Panc1 (cell line): ENCODE measurements around the gene SPACA6. TPM values are rescaled to one million over a fixed set of nuclear protein-coding genes. Genes with fewer than 3 reads are reported as not detected.

Experiments
- ATAC-seq: fragments of 200-7000 bp; cut with Tn5 transposase; 2 replicates; pipeline ENCODE4 v1.9.1; 2020; ENCODE audit warnings: mild to moderate bottlenecking, moderate library complexity
- BruUV-seq: library from RNA; stranded (reverse); fragments of 400-500 nt; replicated peaks from 2 replicates; lab custom pipeline; 2021; lab: Mats Ljungman, UMichigan
- CTCF ChIA-PET: fragments of 300-600 bp; sonication (Branson Sonifier 250); formaldehyde crosslinking; loops from one replicate; lab custom pipeline; 2022; ENCODE audit warnings: antibody characterized with exemption; lab: Charles Lee
- POLR2A ChIA-PET: fragments of 300-600 bp; sonication (Branson Sonifier 250); formaldehyde crosslinking; loops from one replicate; lab custom pipeline; 2022; ENCODE audit warnings: antibody characterized with exemption; lab: Charles Lee
- DNase-seq: peaks from one replicate; pipeline ENCODE4 v3.0.0-alpha.2; 2010; ENCODE audit warnings: low read depth, low spot score
- H3K27ac ChIP-seq: 2 replicates; pipeline ENCODE4 v1.5.1; 2011; ENCODE audit warnings: mild to moderate bottlenecking, low read length, inconsistent platforms
- H3K27me3 ChIP-seq: fragments of 200-500 bp; sonication (Bioruptor generic); 2 replicates; pipeline ENCODE4 v1.6.0; 2014; ENCODE audit warnings: low read length, inconsistent platforms; ENCODE audit not compliant: control insufficient read depth, insufficient read depth
- H3K36me3 ChIP-seq: fragments of 200-500 bp; sonication (Bioruptor generic); 2 replicates; pipeline ENCODE4 v1.5.1; 2014; ENCODE audit warnings: inconsistent platforms, mild to moderate bottlenecking, low read length, moderate library complexity; ENCODE audit not compliant: control insufficient read depth, insufficient read depth
- H3K4me1 ChIP-seq: 2 replicates; pipeline ENCODE4 v1.5.1; 2011; ENCODE audit warnings: inconsistent platforms, mild to moderate bottlenecking, low read length, moderate library complexity; ENCODE audit not compliant: control insufficient read depth, insufficient read depth
- H3K4me3 ChIP-seq, 2 experiments: 2 replicates each; pipeline ENCODE4 v1.5.1; 2011 to 2012; ENCODE audit warnings: low read depth in 2 of 2, low read length in 2 of 2, mild to moderate bottlenecking in 2 of 2, inconsistent platforms in 1 of 2, moderate library complexity in 1 of 2
- H3K9me3 ChIP-seq: fragments of 200-500 bp; sonication (Bioruptor generic); 2 replicates; pipeline ENCODE4 v1.5.1; 2014; ENCODE audit warnings: low read depth, mild to moderate bottlenecking, inconsistent platforms, low read length, moderate library complexity; ENCODE audit not compliant: control insufficient read depth, insufficient read depth
- CTCF ChIP-seq: fragments of 450-650 bp; IDR thresholded peaks from 2 replicates; pipeline ENCODE4 v1.5.1; 2017; ENCODE audit warnings: mild to moderate bottlenecking
- POLR2AphosphoS5 ChIP-seq: IDR thresholded peaks from 2 replicates; pipeline ENCODE4 v1.6.1; 2012; ENCODE audit warnings: mild to moderate bottlenecking, low read depth, low read length, moderate library complexity
- REST ChIP-seq, 2 experiments: IDR thresholded peaks; 2 replicates each; pipeline ENCODE4 v1.6.1; 2011 to 2012; ENCODE audit warnings: low read depth in 2 of 2, control low read depth in 1 of 2, low read length in 1 of 2, mild to moderate bottlenecking in 1 of 2, moderate library complexity in 1 of 2; ENCODE audit not compliant: insufficient read depth in 1 of 2
- SIN3A ChIP-seq: IDR thresholded peaks from 2 replicates; pipeline ENCODE4 v1.6.1; 2012; ENCODE audit warnings: low read depth, mild to moderate bottlenecking, low read length, moderate library complexity, borderline replicate concordance; ENCODE audit not compliant: insufficient read depth
- TCF7L2 ChIP-seq: IDR thresholded peaks from 2 replicates; pipeline ENCODE4 v1.6.1; 2011; ENCODE audit warnings: mild to moderate bottlenecking, low read depth, low read length, inconsistent platforms
- in situ Hi-C: cut with HindIII; loops from 2 replicates; pipeline ENCODE4 v1.10.0; 2016; ENCODE audit warnings: low sequenced_read_pairs, low pct_unique_long_range_greater_than_20kb
- intact Hi-C: fragments of 100-400 bp; cut with micrococcal nuclease; formaldehyde crosslinking; loops from one replicate; pipeline ENCODE4 v1.10.0; 2022; ENCODE audit not compliant: unreplicated experiment
- total RNA-seq: library from RNA; stranded (reverse); gene quantifications from one replicate; pipeline ENCODE4 v1.2.1, GENCODE V29; 2021; ENCODE audit not compliant: unreplicated experiment

SPACA6 gene
- total RNA-seq, 1 experiment from 2014 or later, result 14.3 TPM

- POLR2A ChIA-PET, result interaction anchor here (0.6 kb wide), 1 partner anchor 16 kb away, joined by 6 read pairs; the partner anchor contains the start of gene HAS1
- DNase-seq, result no peak
- H3K9me3 ChIP-seq, result no peaks in the 10 kb centered on the region
- no peaks in the 10 kb centered on the region for H3K36me3 ChIP-seq
- no peak overlapping the region for H3K27ac ChIP-seq
- intact Hi-C loops, result no loop called here
- in situ Hi-C loops, result no loop called here
- H3K4me3 ChIP-seq, result no peak overlapping the region
- H3K4me1 ChIP-seq, result no peaks in the 10 kb centered on the region
- CTCF ChIA-PET, result no interaction called here
- peaks cover 3% of the 10 kb centered on the region; the same call in 1 of the 2 replicates for H3K27me3 ChIP-seq
- BruUV-seq, result no TSS peak
- no peak for TF ChIP-seq REST (IDR thresholded peaks at IDR 0.05; ENCODE audit: insufficient read depth in 1 of 2, low read depth in 2 of 2, low read length in 1 of 2)
- no peak for TF ChIP-seq TCF7L2
- no peak for TF ChIP-seq POLR2AphosphoS5
- no peak for TF ChIP-seq SIN3A
- no peak for TF ChIP-seq CTCF
- no peak for ATAC-seq
Measured at GRCh38 chr19:51739466-51740213, 46.5 kb downstream of the SPACA6 start.

DNA sequence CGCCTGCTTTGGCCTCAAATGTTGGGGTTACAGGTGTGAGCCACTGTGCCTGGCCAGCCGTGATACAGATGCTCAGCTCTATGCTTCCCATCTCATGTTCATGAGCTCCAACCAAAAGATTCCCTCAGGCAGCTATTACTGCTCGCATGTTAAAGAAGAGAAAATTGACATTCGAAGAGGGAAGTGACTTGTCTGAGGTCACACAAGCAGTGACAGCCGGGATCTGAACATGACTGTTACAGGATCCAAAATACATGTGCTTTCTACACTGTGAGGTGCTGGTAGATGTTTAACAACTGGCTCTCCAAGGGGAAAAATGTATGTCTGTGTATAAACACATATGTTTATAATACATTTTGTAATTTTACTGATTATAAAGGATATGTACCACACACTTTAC, 47.2 kb downstream of the SPACA6 start:
- H3K27me3 ChIP-seq, result peaks cover 3% of the 10 kb centered on the region; the same call in 1 of the 2 replicates
- CTCF ChIA-PET, result no interaction called here
- BruUV-seq, result no TSS peak
- H3K27ac ChIP-seq, result no peak overlapping the region
- ATAC-seq, result no peak
- TF ChIP-seq REST (IDR thresholded peaks at IDR 0.05; ENCODE audit: insufficient read depth in 1 of 2, low read depth in 2 of 2, low read length in 1 of 2), result no peak
- TF ChIP-seq TCF7L2, result no peak
- TF ChIP-seq CTCF, result no peak
- TF ChIP-seq SIN3A, result no peak
- no peak for TF ChIP-seq POLR2AphosphoS5
- no peak overlapping the region for H3K4me3 ChIP-seq
- POLR2A ChIA-PET, result no interaction called here
- in situ Hi-C loops (no loop called here), intact Hi-C loops (no loop called here)
- no peaks in the 10 kb centered on the region for H3K36me3 ChIP-seq
- H3K4me1 ChIP-seq, result no peaks in the 10 kb centered on the region
- DNase-seq, result no peak
- no peaks in the 10 kb centered on the region for H3K9me3 ChIP-seq
